Measurements from ENCODE around the gene TDP2.
"Not testable (repeated sequence)": the region's sequence is repeated elsewhere in the genome, so short reads cannot be mapped to it uniquely, and the experiment has no call there.

The TDP2 gene

DNA sequence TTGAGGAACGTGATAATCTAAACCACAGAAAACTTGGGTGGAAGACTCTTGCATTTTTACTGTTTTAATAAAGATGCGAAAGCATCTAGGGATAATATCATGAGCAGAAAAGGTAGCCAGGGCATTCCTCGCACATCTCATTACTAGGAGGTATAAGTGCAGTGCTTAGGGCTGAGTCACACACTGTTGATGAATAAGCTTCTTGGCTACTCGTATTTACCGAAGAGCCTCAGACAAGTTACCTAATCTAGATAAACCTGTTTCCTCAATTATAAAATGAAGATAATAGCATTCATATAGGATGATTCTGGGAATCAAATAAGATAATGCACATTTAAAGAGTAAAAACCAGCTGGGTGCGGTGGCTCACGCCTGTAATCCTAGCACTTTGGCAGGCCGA, 19.9 kb downstream of the TDP2 start:
- no peak for DNase-seq (ENCODE audit: low read depth in 2 of 2)

DNA sequence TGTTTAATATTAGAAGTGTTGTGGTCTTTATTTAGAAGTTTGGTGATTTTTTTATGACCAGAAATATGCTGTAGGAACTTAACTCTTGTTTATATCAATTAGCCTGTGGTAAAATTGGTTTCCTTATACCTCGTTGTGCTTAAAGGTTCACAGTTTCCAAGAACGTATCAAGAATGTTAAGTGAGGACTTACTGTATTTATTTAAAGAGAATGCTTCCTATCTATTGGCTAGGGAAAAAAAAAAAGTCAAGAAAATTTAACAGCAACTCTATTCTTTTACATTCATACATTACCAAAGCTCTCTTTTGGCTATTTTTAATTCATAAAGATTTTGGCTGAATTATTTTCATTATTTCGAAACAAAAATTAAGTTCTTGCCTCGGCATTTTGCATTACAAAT, 22.3 kb downstream of the TDP2 start:
- no peak for DNase-seq (ENCODE audit: low read depth in 2 of 2)

DNA sequence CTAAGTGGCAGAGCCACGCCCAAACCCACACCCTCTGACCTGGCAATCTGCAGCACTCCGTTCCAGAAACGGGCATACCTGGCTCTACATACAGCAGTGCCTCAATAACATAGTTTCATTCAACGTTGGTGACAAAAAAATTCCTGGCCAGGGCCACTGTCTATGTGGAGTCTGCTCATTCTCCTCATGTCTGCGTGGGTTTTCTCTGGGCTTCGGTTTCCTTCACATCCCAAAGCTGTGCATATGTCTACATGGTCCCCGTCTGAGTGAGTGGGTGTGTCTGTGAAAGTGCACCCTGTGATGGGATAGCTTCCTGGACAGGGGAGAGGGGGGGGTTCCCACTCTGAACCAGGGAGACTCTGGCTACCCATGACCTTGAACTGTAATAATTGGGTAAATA, 22.8 kb downstream of the TDP2 start:
- no peak for DNase-seq (ENCODE audit: low read depth in 2 of 2)

DNA sequence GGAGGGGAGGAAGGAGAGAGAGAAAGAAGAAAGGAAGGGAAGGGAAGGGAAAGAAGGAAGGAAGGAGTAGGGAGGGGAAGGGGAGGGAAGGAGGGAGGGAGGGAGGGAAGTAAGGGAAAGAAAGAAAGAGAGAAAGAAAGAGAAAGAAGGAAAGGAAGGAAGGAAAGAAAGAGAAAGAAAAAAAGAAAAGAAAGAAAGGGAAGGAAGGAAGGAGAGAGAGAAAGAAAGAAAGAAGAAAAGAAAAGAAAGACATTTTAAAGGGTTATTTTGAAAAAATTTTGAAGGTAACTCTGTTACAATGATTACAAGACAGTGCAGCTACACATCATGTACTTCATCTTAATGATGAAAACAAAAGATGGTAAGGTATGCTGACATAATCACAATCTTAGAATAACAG, 24.6 kb downstream of the TDP2 start:
- DNase-seq (ENCODE audit: low read depth in 2 of 2) = no peak

DNA sequence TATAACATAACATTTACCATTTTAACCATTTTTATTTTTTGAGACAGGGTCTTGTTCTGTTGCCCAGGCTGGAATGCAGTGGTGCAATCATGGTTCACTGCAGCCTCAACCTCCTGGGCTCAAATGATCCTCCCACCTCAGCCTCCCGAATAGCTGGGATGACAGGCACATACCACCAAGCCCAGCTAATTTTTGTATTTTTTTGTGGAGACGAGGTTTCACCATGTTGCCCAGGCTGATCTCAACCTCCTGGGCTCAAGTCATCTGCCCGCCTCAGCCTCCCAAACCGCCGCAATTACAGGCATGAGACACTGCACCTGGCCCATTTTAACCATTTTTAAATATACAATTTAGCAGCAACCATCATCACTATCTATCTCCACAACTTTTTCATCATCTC, 26.1 kb downstream of the TDP2 start:
- not testable (repeated sequence) for DNase-seq (ENCODE audit: low read depth in 2 of 2)

DNA sequence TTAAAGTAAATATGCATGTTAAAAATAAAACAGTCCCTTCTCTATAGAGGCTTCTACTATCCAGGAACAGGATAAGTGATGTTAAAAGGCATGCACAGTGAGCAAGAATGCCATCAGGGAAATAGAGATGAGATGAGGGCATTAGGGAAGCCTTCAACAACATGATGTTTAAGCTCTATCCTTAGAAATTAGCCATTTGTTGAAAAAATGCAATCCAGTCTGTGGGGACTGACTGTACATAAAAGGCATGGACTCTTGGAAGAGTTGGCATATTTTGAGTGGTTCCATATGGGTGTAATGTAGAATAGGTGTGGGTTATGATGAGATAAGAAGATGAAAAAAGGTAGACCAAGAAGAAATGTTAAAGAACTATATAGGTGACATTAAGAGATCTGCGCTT, 26.5 kb downstream of the TDP2 start:
- DNase-seq (ENCODE audit: low read depth in 2 of 2) = no peak

DNA sequence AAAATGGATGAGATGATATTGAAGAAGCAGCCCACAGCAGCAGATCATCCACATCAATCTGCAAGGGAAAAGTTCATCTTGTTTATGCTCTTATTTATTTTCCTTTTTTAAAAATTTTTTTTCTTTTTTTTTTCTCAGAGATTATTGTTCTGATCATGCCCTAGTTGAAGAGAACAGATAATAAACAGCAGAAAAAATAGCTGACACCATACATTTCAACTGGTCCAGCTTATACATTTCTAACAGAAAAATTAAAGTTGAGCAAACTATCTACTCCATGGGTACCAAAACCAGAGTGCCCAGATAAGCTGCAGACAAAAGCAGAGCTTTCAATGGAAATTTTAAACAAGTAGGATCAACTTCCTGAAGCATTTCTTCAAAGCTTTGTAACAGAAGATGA, 30.0 kb downstream of the TDP2 start:
- DNase-seq (ENCODE audit: low read depth in 2 of 2) = no peak

DNA sequence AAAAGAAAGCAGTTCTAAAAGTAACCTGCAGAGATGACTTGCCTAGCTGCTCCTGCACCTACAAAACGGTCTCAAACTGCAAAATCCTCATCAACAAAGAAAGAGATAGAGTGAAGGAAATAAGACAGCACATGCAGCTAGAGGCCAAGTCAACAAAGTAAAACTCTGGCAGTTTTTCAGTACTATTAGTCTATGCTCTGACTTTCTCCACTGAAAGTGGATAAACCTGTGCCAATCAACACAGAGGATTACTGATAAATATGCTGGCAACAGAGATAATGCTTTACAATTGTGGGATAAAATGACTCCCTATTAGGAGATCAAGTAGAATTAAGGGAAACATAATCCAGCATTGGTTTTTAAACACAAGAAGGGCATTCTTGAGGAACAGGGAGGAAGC, 34.1 kb downstream of the TDP2 start:
- no peak for DNase-seq (ENCODE audit: low read depth in 2 of 2)

DNA sequence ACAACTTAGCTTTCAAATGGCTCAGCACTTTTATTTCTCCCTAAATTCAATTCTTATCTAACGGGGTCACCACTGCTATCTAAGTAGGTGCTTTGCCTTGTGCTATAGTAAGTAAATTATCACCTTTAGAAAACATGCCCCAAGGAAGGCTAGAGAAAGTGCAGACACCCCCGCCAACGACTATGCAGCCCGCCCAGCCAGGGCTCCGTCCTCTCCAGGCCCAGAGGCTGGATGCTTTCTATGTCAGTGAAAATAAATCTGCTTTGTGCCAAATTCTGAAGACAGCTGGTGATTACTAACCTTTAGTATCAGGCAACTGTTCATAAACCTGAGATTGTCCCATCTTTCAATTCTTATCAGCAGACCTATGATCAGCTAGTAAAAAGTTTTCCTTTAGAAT, 35.0 kb downstream of the TDP2 start:
- no peak for DNase-seq (ENCODE audit: low read depth in 2 of 2)

DNA sequence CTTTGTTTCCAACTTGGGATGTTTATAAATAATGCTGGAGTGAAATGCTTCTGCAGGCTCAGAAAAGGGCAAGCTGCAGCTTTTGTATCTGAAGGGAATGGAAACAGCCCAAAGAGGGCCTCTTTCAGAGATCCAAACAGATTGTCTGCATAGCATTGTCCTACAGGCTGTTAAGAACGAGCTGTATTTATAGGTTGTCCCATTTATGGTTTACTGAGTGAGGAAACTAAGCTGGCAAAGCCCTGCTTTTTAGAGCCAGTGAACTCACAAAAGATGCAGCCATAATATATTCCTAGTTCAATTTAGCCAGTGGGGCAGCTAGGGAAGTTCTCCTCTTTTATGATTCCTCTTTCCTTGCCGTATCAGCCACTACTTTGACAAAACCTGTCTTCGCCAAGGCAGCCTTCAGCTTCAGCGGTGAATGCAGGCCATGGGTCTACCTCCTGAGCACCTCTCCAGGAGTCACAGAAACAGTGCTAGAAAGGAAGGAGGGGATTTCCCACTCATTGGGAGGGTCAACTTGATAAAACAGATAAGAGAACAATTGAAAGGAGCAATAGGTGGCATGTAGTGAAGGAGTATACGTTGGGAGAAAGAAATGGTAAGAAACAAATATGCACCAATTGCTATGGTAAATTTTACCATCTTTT, 35.7 kb downstream of the TDP2 start:
- DNase-seq (ENCODE audit: low read depth in 2 of 2) = no peak

DNA sequence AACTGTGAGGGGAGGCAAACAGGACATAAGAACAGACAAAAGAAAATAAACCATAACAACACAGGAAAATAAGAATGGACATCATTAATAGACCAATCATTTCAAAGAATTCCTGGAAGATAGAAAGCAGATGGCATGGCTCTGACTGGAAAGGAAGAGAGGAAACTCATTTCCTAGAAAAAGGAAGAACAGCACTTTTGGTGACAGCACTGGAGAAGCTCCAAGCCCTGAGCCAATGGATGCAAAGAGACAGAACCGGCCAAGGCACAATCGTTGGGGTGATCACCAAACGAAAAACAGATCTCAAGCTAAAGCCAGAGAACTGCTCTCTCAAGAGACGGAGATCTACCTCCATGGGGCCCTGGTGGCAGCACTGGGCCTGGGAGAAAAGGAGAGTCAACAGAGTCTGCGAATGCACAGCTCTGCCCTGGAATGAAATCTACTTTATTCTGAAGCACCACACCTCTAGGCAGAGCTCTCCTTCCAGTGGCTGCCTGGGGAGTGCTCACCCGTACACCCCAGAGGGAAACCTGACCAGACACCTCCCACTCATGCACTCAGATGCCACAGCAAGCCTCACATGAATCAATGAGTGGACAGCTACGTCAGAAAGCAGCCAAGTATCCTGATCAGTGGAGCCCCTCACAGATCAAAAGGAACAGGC, 44.9 kb downstream of the TDP2 start:
- no peak for DNase-seq (ENCODE audit: low read depth in 2 of 2)

DNA sequence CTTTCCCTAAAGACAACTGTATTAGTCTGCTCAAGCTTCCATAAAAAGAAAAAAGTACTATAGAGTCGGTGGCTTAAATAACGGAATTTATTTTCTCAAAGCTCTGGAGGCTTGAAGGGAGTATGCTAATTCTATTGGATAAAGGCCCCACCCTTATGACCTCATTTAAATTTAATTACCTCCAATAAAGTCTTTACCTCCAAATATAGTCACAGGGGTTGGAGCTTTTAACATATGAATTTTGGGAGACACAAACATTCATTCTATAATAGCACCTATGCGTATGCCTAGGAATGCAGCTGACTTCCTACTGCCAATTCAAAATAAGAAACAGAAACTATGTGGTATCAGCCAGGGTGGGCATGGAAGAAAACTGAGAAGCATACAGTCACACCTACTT, 46.1 kb downstream of the TDP2 start:
- no peak for DNase-seq (ENCODE audit: low read depth in 2 of 2)

DNA sequence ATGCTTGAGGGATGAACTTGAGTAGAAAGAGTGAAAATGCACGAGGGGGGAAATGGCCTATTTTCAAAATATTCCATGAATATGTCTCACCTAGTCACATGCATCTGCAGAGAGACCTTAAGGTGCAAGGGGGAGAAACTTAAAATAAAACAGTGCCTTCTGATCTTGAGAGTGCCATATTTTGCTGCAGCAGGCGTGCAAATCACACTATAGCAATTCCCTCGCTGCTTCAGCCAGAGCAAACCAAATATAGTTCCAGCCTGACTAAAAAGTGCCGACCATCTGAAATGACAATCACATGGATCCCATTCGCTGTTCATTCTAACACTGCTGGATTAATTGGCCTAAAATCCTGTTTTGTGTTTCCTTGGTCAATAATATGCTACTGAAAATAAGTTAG, 47.0 kb downstream of the TDP2 start:
- DNase-seq (ENCODE audit: low read depth in 2 of 2) = no peak

DNA sequence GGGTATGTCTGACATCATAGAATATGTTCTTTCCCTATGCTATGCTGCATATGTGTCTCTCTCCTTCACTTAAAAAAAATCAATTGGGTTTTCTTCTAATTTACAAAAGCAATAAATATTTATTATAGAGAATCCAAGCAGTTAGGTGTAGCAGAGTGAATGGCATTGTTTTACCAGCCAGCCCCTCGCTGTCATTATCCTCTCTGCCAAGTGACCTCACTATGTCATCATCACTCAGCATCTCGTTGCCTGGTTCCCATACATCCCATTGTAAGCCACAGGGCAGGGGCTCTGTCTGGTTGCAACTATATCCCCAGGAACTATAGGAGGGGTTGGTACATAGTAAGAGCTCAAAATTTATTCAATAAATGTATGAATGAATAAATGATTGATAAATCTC, 52.1 kb downstream of the TDP2 start:
- no peak for DNase-seq (ENCODE audit: low read depth in 2 of 2)

DNA sequence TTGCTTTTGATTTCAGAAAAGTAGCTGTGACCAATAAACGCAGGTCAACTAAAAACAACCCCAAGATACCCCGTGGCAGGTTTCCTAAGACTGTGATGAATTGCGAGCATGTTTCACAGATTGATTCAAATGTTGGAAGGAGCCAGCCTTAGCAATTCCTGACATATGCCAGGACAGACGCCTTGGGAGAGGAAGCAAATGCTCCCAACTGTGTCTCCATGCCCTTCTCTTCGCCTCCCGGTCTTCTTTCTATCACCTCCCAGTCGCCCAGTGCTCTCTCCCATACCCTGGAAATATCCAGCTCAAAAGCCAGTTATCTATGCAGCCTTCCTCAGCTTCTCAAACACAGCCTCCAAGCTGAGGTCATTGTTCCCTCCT, 52.7 kb downstream of the TDP2 start:
- DNase-seq (ENCODE audit: low read depth in 2 of 2) = no peak

DNA sequence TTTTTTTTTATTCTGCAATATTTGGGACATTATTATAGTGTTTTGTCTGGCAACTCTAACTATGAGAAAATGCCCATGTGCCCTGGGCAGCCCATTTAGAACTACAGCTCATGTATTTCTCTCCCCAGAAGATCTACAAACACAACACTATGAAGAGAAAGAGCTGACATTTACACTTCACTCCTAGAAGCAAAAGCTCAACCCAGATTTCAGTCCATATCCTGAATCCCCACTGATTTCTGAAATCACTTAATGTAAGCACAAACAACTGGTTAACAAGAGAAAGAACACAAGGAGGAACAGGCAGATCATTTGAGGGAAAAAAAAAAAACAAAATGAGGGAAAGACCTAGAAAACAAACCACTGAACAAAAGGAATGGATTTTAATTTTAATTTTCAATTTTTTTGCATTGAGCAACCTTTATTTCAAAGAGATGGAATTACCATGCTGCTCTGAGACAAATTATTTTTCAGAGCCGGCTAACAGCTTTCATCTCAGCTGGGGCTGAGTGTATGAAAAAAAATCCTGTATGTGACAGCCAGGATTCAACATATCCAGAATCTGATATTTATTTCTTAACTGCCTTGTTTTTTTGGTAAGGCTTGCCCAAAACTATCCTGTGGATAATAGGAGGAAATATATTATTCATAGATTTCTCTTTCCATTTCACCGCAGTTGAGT, 53.2 kb downstream of the TDP2 start:
- no peak for DNase-seq (ENCODE audit: low read depth in 2 of 2)

DNA sequence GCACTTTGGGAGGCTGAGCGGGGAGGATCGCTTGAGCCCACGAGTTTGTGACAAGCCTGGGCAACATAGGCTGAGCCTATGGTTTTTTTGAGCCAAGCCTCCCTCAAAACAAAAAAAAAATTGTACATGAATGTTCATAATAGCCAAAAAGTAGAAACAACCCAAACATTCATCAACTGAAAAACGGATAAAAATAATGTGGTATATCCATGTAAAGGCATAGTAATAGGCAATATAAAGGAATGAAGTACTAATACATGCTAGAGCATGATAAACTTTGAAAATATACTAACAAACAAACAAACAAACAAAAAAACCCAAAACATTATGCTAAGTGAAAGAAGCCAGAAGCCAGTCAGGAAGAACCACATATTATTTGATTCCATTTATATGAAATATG, 56.0 kb downstream of the TDP2 start:
- no peak for DNase-seq (ENCODE audit: low read depth in 2 of 2)

DNA sequence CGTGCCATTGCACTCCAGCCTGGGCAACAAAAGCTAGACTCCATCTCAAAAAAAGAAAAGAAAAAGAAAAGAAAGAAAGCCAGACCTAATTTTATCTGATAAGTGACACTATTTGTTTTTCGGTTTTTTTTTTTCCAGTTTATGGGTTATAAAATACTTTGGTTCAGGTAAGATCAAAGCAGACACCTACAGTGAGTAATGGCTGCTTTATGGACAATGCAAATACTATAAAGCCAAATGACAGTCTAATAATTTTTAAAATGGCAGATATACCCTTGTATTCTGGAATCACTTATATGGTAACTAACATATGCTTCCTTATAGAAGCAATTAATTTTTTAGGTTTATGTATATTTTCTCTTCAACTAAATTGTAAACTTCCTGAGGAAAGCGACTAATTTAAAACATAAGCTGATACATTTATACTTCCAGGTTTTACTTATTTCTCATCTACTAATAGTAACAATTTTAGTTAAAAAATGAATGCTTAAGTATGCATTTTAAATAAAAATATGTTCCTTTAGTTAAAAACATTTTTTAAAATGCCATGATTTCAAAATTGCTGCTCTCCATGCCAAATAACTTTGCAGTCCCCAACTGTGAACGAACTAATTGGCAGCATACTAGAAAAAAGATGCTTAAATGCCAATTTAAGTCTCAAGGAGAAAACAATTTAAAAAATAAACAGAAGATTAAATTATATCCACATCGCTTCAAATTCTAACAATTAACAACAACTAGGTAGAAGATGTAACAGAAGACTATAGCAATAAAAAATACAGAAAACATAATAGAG, 59.2 kb downstream of the TDP2 start:
- DNase-seq (ENCODE audit: low read depth in 2 of 2) = no peak

DNA sequence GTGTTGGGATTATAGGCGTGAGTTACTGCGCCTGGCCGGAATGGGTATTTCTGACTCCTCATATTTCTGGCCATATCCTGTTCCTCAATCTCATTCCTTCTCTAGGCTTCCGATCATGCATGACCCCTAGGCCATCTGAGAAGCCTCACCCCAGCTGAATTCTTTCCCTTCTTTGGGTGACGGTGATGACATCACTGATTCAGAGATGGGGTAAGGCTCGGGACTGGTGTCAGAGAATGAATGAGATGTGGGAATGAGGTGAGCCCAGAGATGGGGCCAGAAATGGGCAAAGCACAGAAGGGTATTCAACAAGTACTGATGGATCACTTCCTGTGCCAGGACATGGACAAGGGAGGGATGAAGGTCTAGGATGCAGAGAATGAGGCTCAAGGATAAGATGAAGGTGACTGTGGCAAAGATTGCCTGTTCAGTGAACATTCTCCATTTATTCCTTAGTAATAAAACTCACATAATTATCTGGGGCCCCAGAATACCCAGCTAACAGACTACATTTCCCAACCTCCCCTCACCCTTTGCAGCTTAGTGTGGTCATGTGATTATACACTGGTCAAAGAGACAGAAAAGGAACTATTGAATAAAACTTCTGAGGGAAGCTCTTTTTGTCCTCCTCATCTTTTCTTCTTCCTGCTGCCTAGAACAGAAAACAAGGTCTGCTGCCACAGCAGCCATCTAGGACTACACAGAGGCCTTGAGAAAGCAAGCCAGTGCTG, 60.3 kb downstream of the TDP2 start:
- DNase-seq (ENCODE audit: low read depth in 2 of 2) = no peak

DNA sequence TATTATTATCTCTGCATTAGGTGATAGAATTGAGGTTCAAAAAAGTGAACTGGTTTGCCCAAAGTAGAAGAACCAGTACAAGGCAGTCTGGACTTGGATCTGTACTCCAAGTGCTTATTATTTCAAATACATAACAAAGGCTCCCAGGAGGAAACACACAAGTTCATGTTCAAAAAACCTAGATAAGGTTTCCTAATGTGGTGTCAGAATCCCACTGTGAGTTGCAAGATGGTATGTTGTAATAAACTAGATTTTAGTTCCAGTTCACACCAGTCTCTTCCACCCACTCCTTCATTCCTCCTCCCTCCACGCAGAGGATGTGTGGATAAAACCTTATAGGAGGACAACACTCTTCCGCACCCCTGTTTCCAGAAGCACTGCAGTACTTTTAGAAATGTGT, 63.5 kb downstream of the TDP2 start:
- no peak for DNase-seq (ENCODE audit: low read depth in 2 of 2)

DNA sequence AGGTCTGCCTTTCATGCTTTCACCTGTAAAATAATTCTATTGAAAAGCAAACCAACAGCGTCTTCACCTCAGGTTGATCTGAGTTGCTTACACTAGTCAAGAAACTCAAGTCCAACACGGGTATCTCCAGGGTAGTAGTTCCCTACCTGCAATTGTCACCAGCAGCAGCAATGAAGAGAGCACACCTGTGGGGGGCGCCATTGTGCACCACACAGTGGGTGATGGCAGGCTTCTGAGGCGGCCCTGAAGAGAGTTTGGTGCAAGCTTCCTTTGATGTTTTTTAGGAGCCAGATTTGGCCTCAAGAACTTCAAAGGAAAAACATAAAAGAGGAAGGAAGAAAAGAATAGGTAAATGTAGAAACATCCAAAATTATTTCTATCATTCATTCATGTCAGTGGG, 65.8 kb downstream of the TDP2 start:
- no peak for DNase-seq (ENCODE audit: low read depth in 2 of 2)
